Measurements from ENCODE around the gene CFH. TPM values are rescaled to one million over a fixed set of nuclear protein-coding genes. Genes with fewer than 3 reads are reported as not detected.

CFH gene
- total RNA-seq, 1 donor from 2014 or later: 252 TPM

DNA sequence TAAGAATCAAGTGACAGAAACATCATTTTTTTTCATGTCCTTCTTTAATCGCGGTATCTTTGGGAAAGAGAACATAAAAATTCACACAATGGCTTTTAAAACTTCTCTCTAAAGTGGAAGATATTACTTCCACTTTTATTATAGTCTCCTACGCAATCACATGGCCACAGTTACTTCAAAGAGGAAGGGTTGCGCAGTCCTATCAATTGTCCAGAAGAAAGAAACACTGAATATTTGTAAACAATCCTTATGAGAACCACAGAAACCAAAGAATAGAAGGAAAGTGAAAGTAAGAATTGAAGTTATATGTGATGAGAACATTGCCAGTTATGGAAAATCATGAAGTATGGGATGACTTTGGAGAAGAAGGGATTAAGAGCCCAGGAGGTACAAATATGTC lies 32.6 kb downstream of the CFH start:
- TF ChIP-seq, protein P1, sequence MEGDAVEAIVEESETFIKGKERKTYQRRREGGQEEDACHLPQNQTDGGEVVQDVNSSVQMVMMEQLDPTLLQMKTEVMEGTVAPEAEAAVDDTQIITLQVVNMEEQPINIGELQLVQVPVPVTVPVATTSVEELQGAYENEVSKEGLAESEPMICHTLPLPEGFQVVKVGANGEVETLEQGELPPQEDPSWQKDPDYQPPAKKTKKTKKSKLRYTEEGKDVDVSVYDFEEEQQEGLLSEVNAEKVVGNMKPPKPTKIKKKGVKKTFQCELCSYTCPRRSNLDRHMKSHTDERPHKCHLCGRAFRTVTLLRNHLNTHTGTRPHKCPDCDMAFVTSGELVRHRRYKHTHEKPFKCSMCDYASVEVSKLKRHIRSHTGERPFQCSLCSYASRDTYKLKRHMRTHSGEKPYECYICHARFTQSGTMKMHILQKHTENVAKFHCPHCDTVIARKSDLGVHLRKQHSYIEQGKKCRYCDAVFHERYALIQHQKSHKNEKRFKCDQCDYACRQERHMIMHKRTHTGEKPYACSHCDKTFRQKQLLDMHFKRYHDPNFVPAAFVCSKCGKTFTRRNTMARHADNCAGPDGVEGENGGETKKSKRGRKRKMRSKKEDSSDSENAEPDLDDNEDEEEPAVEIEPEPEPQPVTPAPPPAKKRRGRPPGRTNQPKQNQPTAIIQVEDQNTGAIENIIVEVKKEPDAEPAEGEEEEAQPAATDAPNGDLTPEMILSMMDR (IDR thresholded peaks at IDR 0.05): no peak

DNA sequence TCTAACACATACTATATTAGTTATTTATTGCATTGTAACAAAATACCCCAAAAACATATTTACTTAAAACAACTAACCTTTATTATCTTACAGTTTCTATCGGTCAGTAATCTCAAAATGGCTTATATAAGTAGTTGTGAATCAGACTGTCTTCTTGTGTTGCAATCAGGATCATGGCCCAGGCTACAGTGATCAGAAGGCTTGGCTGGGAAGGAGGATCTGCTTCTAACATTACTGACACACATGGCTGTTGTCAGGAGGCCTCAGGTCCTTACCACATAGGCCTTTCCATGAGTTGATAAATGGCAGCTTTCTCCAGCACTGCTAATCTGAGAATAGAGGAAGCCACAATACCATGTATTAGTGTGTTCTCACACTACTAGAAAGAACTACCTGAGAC lies 33.7 kb downstream of the CFH start:
- Mint-ChIP-seq H3K36me3 (ENCODE audit: unreplicated experiment) (peaks cover 68% of the 10 kb centered on the region), H3K27ac (ENCODE audit: unreplicated experiment) (no peak overlapping the region), H3K27me3 (ENCODE audit: unreplicated experiment) (no peaks in the 10 kb centered on the region), H3K4me3 (ENCODE audit: unreplicated experiment) (no peak overlapping the region), H3K4me1 (ENCODE audit: unreplicated experiment) (peaks cover 8% of the 10 kb centered on the region), H3K9me3 (ENCODE audit: unreplicated experiment) (peaks cover 19% of the 10 kb centered on the region)
- DNase-seq (ENCODE audit: extremely low spot score, unreplicated experiment): no peak
- TF ChIP-seq, protein P1 (IDR thresholded peaks at IDR 0.05): no peak

More for the DNA sequence above, 32.6 kb downstream of the CFH start:
- Mint-ChIP-seq H3K27ac (ENCODE audit: unreplicated experiment) (no peak overlapping the region), H3K27me3 (ENCODE audit: unreplicated experiment) (no peaks in the 10 kb centered on the region), H3K4me3 (ENCODE audit: unreplicated experiment) (no peak overlapping the region), H3K36me3 (ENCODE audit: unreplicated experiment) (peaks cover 68% of the 10 kb centered on the region), H3K4me1 (ENCODE audit: unreplicated experiment) (peaks cover 13% of the 10 kb centered on the region), H3K9me3 (ENCODE audit: unreplicated experiment) (peaks cover 23% of the 10 kb centered on the region)
- DNase-seq (ENCODE audit: extremely low spot score, unreplicated experiment): no peak

DNA sequence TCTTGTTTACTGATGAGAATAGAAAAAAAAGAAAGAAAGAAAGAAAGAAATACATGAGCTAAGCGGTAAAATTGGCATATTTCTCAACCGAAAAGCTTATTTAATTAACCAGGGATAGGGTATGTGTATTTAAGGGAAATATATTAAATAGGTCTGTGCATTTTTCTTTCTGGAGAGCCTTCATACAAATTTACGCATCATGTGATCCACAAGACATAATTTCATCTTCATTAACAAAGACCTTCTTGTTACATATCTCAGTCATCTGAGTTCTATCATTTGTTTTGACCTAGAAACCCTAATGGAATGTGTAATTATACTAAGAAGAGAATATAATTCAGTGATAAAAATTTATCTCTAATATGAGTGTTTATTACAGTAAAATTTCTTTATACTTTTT lies 37.2 kb downstream of the CFH start:
- H3K27ac Mint-ChIP-seq (ENCODE audit: unreplicated experiment): no peak overlapping the region
- no peak overlapping the region for H3K4me3 Mint-ChIP-seq (ENCODE audit: unreplicated experiment)
- H3K36me3 Mint-ChIP-seq (ENCODE audit: unreplicated experiment): peaks cover 59% of the 10 kb centered on the region
- no peaks in the 10 kb centered on the region for H3K27me3 Mint-ChIP-seq (ENCODE audit: unreplicated experiment)
- DNase-seq (ENCODE audit: extremely low spot score, unreplicated experiment): no peak
- H3K4me1 Mint-ChIP-seq (ENCODE audit: unreplicated experiment): peaks cover 3% of the 10 kb centered on the region
- TF ChIP-seq, protein P1 (IDR thresholded peaks at IDR 0.05): no peak
- H3K9me3 Mint-ChIP-seq (ENCODE audit: unreplicated experiment): peaks cover 7% of the 10 kb centered on the region

DNA sequence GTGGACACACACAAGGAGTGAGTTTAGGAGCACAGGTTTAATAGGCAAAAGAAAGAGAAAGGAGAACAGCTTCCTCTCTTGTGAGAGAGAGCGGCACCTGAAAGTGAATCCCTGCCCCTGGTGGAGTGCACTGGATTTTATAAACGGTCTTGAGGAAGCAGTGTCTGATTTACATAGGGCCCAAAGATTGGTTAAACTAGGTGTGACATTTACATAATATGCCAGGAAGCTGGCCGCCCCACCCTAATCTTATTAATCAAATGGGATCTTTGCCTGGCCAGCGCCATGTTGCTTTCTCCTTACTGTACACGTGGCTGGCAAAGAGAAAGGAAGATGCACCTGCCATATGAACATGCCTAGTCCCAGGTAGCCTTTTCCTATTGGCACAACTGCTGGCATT lies 38.7 kb downstream of the CFH start:
- Mint-ChIP-seq H3K27me3 (ENCODE audit: unreplicated experiment) (no peaks in the 10 kb centered on the region), H3K4me1 (ENCODE audit: unreplicated experiment) (no peaks in the 10 kb centered on the region), H3K4me3 (ENCODE audit: unreplicated experiment) (no peak overlapping the region), H3K9me3 (ENCODE audit: unreplicated experiment) (peaks cover 12% of the 10 kb centered on the region), H3K36me3 (ENCODE audit: unreplicated experiment) (peaks cover 60% of the 10 kb centered on the region), H3K27ac (ENCODE audit: unreplicated experiment) (no peak overlapping the region)
- TF ChIP-seq, protein P1 (IDR thresholded peaks at IDR 0.05): no peak
- DNase-seq (ENCODE audit: extremely low spot score, unreplicated experiment): no peak

DNA sequence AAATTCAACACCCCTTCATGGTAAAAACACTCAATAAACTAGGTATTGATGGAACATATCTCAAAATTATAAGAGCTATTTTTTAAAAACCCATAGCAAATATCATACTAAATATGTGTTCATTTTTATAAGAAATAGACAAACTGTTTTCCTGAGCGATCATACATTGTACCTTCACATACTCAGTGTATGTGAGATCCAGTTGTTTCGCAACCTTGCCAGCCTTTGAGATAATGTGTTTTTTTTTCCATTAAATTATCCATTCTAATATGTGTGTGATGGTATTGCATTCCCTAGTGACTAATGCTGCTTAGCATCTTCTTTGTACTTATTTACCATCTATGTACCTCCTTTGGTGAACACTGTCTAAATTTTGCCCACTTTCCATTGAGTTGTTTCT lies 47.1 kb downstream of the CFH start:
- peaks cover 4% of the 10 kb centered on the region for H3K4me1 Mint-ChIP-seq (ENCODE audit: unreplicated experiment)
- no peak overlapping the region for H3K4me3 Mint-ChIP-seq (ENCODE audit: unreplicated experiment)
- no peak overlapping the region for H3K27ac Mint-ChIP-seq (ENCODE audit: unreplicated experiment)
- no peak for DNase-seq (ENCODE audit: extremely low spot score, unreplicated experiment)
- TF ChIP-seq, protein P1 (IDR thresholded peaks at IDR 0.05): no peak
- no peaks in the 10 kb centered on the region for H3K27me3 Mint-ChIP-seq (ENCODE audit: unreplicated experiment)
- H3K9me3 Mint-ChIP-seq (ENCODE audit: unreplicated experiment): peaks cover 29% of the 10 kb centered on the region
- H3K36me3 Mint-ChIP-seq (ENCODE audit: unreplicated experiment): peaks cover 68% of the 10 kb centered on the region
